IMR-90 (cell line): Measurements from ENCODE around the gene ARHGEF7. TPM values are rescaled to one million over a fixed set of nuclear protein-coding genes. Genes with fewer than 3 reads are reported as not detected.

Experiments used
- ATAC-seq: fragments of 200-7000 bp; cut with Tn5 transposase; 2 replicates; pipeline ENCODE4 v1.9.1; 2020; ENCODE audit warnings: low read depth, mild to moderate bottlenecking, moderate library complexity
- BruUV-seq: library from RNA; stranded (reverse); fragments of 400-500 nt; replicated peaks from 2 replicates; lab custom pipeline; 2021; lab: Mats Ljungman, UMichigan
- CTCF ChIA-PET: fragments of 300-600 bp; formaldehyde crosslinking; extraction: SDS; loops from one replicate; lab custom pipeline; 2021; ENCODE audit warnings: antibody characterized with exemption; lab: Yijun Ruan, JAX
- POLR2A ChIA-PET: fragments of 300-600 bp; sonication (Branson Sonifier 250); formaldehyde crosslinking; loops from one replicate; lab custom pipeline; 2022; ENCODE audit warnings: antibody characterized with exemption; ENCODE audit not compliant: unreplicated experiment; lab: Charles Lee
- DNase-seq: peaks from one replicate; pipeline ENCODE4 v3.0.0; 2013
- H2AFZ ChIP-seq: replicated peaks from 2 replicates; pipeline ENCODE3; 2013; ENCODE audit warnings: low read length, mild to moderate bottlenecking; ENCODE audit not compliant: poor library complexity
- H2AK5ac ChIP-seq: 2 replicates; pipeline ENCODE4 v1.6.1; 2013; ENCODE audit warnings: low read depth, low read length, inconsistent platforms
- H2AK9ac ChIP-seq: replicated peaks from 2 replicates; pipeline ENCODE3; 2013; ENCODE audit warnings: mild to moderate bottlenecking, low read depth, low read length, moderate library complexity; ENCODE audit not compliant: poor library complexity
- H2BK120ac ChIP-seq: 2 replicates; pipeline ENCODE4 v1.6.1; 2013; ENCODE audit warnings: low read depth, low read length, inconsistent platforms
- H2BK15ac ChIP-seq: 3 replicates; pipeline ENCODE4 v1.6.1; 2013; ENCODE audit warnings: low read depth, low read length, inconsistent platforms
- H2BK20ac ChIP-seq: 2 replicates; pipeline ENCODE4 v1.6.1; 2013; ENCODE audit warnings: low read depth, mild to moderate bottlenecking, inconsistent platforms, low read length, moderate library complexity
- H2BK5ac ChIP-seq: 2 replicates; pipeline ENCODE4 v1.6.1; 2013; ENCODE audit warnings: mild to moderate bottlenecking, low read depth, low read length, inconsistent platforms; ENCODE audit not compliant: poor library complexity, severe bottlenecking
- H3K14ac ChIP-seq: replicated peaks from 2 replicates; pipeline ENCODE4 v1.6.1; 2013; ENCODE audit warnings: low read depth, low read length, inconsistent platforms
- H3K18ac ChIP-seq: 2 replicates; pipeline ENCODE4 v1.6.1; 2013; ENCODE audit warnings: low read depth, low read length, control low read depth
- H3K23ac ChIP-seq: 2 replicates; pipeline ENCODE4 v1.6.1; 2013; ENCODE audit warnings: low read depth, low read length, inconsistent platforms
- H3K27ac ChIP-seq: 2 replicates; pipeline ENCODE4 v1.5.1; 2013; ENCODE audit warnings: mild to moderate bottlenecking, control low read depth, low read length; ENCODE audit not compliant: insufficient read depth
- H3K27me3 ChIP-seq: 2 replicates; pipeline ENCODE4 v1.6.1; 2013; ENCODE audit warnings: low read length; ENCODE audit not compliant: control insufficient read depth, insufficient read depth
- H3K36me3 ChIP-seq: 2 replicates; pipeline ENCODE4 v1.6.1; 2013; ENCODE audit warnings: low read length, mixed read lengths; ENCODE audit not compliant: control insufficient read depth, insufficient read depth
- H3K4ac ChIP-seq: 2 replicates; pipeline ENCODE4 v1.6.1; 2013; ENCODE audit warnings: low read depth, low read length, inconsistent platforms
- H3K4me1 ChIP-seq: 2 replicates; pipeline ENCODE4 v1.6.1; 2013; ENCODE audit warnings: low read length, mixed read lengths; ENCODE audit not compliant: control insufficient read depth, insufficient read depth
- H3K4me2 ChIP-seq: 2 replicates; pipeline ENCODE4 v1.6.1; 2013; ENCODE audit warnings: low read depth, mild to moderate bottlenecking, control low read depth, low read length, moderate library complexity
- H3K4me3 ChIP-seq: 2 replicates; pipeline ENCODE4 v1.5.1; 2013; ENCODE audit warnings: low read depth, mild to moderate bottlenecking, control low read depth, low read length, moderate library complexity; ENCODE audit not compliant: insufficient read depth
- H3K56ac ChIP-seq: 2 replicates; pipeline ENCODE4 v1.6.1; 2013; ENCODE audit warnings: low read length, inconsistent platforms; ENCODE audit not compliant: insufficient read depth; ENCODE audit errors: extremely low read depth
- H3K79me1 ChIP-seq, 2 experiments: 2 replicates each; pipeline ENCODE4 v1.6.1; 2013; ENCODE audit warnings: low read length in 2 of 2, inconsistent platforms in 1 of 2, low read depth in 1 of 2
- H3K9ac ChIP-seq: 2 replicates; pipeline ENCODE4 v1.6.1; 2013; ENCODE audit warnings: low read depth, low read length, control low read depth
- H3K9me1 ChIP-seq: 2 replicates; pipeline ENCODE4 v1.6.1; 2013; ENCODE audit warnings: low read length, inconsistent platforms; ENCODE audit not compliant: insufficient read depth
- H3K9me3 ChIP-seq: 2 replicates; pipeline ENCODE4 v1.6.1; 2013; ENCODE audit warnings: low read length; ENCODE audit not compliant: control insufficient read depth, insufficient read depth
- H4K20me1 ChIP-seq: 2 replicates; pipeline ENCODE4 v1.6.1; 2013; ENCODE audit warnings: low read length, inconsistent platforms; ENCODE audit not compliant: insufficient read depth
- H4K5ac ChIP-seq: 2 replicates; pipeline ENCODE4 v1.6.1; 2013; ENCODE audit warnings: mild to moderate bottlenecking, low read depth, low read length, control low read depth
- H4K8ac ChIP-seq, 2 experiments: 2 replicates each; pipeline ENCODE4 v1.6.1; 2013; ENCODE audit warnings: low read depth in 2 of 2, low read length in 2 of 2, control low read depth in 1 of 2, inconsistent platforms in 1 of 2
- H4K91ac ChIP-seq: 2 replicates; pipeline ENCODE4 v1.6.1; 2013; ENCODE audit warnings: low read depth, low read length, inconsistent platforms; ENCODE audit not compliant: insufficient read depth
- BHLHE40 ChIP-seq: fragments of 150-350 bp; IDR thresholded peaks from 2 replicates; pipeline ENCODE4 v1.6.1; 2016; ENCODE audit warnings: mild to moderate bottlenecking, low read depth, low read length
- CEBPB ChIP-seq: IDR thresholded peaks from 2 replicates; pipeline ENCODE4 v1.6.1; 2012; ENCODE audit warnings: low read depth, low read length, improper control_type of control experiment
- CHD1 ChIP-seq: IDR thresholded peaks from 2 replicates; pipeline ENCODE4 v1.6.1; 2012; ENCODE audit warnings: low read depth, low read length, improper control_type of control experiment
- CTCF ChIP-seq: conservative IDR thresholded peaks from 2 replicates; pipeline ENCODE4 v1.5.1; 2012; ENCODE audit warnings: mild to moderate bottlenecking, low read depth, low read length, improper control_type of control experiment
- FOS ChIP-seq: fragments of 150-350 bp; IDR thresholded peaks from 2 replicates; pipeline ENCODE4 v1.6.1; 2016; ENCODE audit warnings: low read depth, low read length
- MAFK ChIP-seq: IDR thresholded peaks from 2 replicates; pipeline ENCODE4 v1.6.1; 2012; ENCODE audit warnings: low read depth, low read length, improper control_type of control experiment
- MAZ ChIP-seq: IDR thresholded peaks from 2 replicates; pipeline ENCODE4 v1.6.1; 2012; ENCODE audit warnings: low read depth, mild to moderate bottlenecking, low read length, improper control_type of control experiment, moderate library complexity, borderline replicate concordance
- MXI1 ChIP-seq: IDR thresholded peaks from 2 replicates; pipeline ENCODE4 v1.6.1; 2012; ENCODE audit warnings: low read depth, mild to moderate bottlenecking, low read length, moderate library complexity, borderline replicate concordance
- NFE2L2 ChIP-seq: fragments of 150-350 bp; IDR thresholded peaks from 2 replicates; pipeline ENCODE4 v1.6.1; 2016; ENCODE audit warnings: low read depth, mild to moderate bottlenecking, low read length
- POLR2A ChIP-seq: IDR thresholded peaks from 2 replicates; pipeline ENCODE4 v1.6.1; 2012; ENCODE audit warnings: mild to moderate bottlenecking, low read depth, low read length
- RAD21 ChIP-seq: IDR thresholded peaks from 2 replicates; pipeline ENCODE4 v1.6.1; 2012; ENCODE audit warnings: low read length, improper control_type of control experiment
- RCOR1 ChIP-seq: IDR thresholded peaks from 2 replicates; pipeline ENCODE4 v1.6.1; 2012; ENCODE audit warnings: mild to moderate bottlenecking, low read length, improper control_type of control experiment; ENCODE audit not compliant: insufficient replicate concordance
- RFX5 ChIP-seq: IDR thresholded peaks from 2 replicates; pipeline ENCODE4 v1.8.0; 2012; ENCODE audit warnings: low read depth, mild to moderate bottlenecking, low read length, moderate library complexity
- SMC3 ChIP-seq: fragments of 150-350 bp; IDR thresholded peaks from 2 replicates; pipeline ENCODE4 v1.6.1; 2016; ENCODE audit warnings: low read depth, mild to moderate bottlenecking, antibody characterized with exemption, low read length, moderate library complexity
- whole genome bisulfite sequencing, 2 experiments: methylation state at CpG; one replicate each; pipeline versions ENCODE4 v1.1.5 to v1.1.7; 2013; ENCODE audit warnings: missing lambda C conversion rate in 2 of 2; ENCODE audit not compliant: insufficient read length in 1 of 2; ENCODE audit errors: extremely low coverage in 2 of 2; 5-methylcytosine and 5-hydroxymethylcytosine counted together
- dilution Hi-C: fragments of 300-500 bp; cut with HindIII; formaldehyde crosslinking; loops from one replicate; pipeline ENCODE4 v1.14.3; 2018; ENCODE audit warnings: low sequenced_read_pairs; ENCODE audit not compliant: unreplicated experiment
- in situ Hi-C: fragments of 300-500 bp; cut with MboI; formaldehyde crosslinking; loops from 3 replicates; pipeline ENCODE4 v1.14.3; 2019; ENCODE audit warnings: low sequenced_read_pairs, inconsistent platforms, mixed read lengths
- intact Hi-C: fragments of 100-400 bp; cut with micrococcal nuclease; formaldehyde crosslinking; loops from 2 replicates; pipeline ENCODE4 v1.10.0; 2022
- polyA plus RNA-seq, 3 experiments: library from polyadenylated mRNA; depleted of rRNA; stranded (reverse); fragments of >200 nt; gene quantifications; 2 replicates each; pipeline ENCODE4 v1.2.3, GENCODE V29; 2012; ENCODE audit warnings: low replicate concordance in 1 of 3
- total RNA-seq: library from RNA; depleted of rRNA; stranded (reverse); fragments of >200 nt; gene quantifications from 2 replicates; pipeline ENCODE4 v1.2.3, GENCODE V29; 2012
- TF ChIP-seq, protein P1 (sequence below): fragments of 150-350 bp; IDR thresholded peaks from 2 replicates; pipeline ENCODE4 v1.6.1; 2016; ENCODE audit warnings: low read depth, mild to moderate bottlenecking, low read length, moderate library complexity, borderline replicate concordance
- TF ChIP-seq, protein P2 (sequence below): fragments of 150-350 bp; IDR thresholded peaks from 2 replicates; pipeline ENCODE4 v1.6.1; 2017; ENCODE audit warnings: mild to moderate bottlenecking, antibody characterized with exemption, low read length, low read depth

The ARHGEF7 gene
- total and polyA plus RNA-seq, 2 of the 4 experiments (the other 2 are of a cell fraction) = 32.9 to 59.0 TPM

DNA sequence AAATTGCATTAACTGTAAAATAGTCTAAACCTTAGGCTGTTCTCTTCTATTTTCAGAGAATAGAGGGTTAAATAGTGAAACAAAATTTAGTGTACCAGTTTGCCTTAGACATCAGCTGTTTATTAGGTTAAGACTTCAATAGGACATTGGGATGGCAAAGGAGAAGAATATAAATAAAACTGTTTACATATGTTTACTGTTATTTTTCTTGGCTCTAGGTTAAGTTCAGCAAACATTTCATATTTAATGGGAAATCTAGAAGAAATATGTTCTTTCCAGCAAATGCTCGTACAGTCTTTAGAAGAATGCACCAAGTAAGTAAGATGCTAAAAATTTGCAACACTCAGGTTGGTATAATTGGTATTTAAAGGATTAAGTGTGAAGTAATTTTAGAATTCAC is 128.9 kb downstream of the ARHGEF7 start:
- H2BK5ac ChIP-seq = no peak overlapping the region
- ChIA-PET CTCF (no interaction called here), POLR2A (no interaction called here)
- H3K4ac ChIP-seq = no peak overlapping the region
- no peak overlapping the region for H3K14ac ChIP-seq
- peaks cover 27 to 54% of the 10 kb centered on the region in 2 experiments for H3K79me1 ChIP-seq
- no CpG with 5 or more reads among the region's 1 CpG for WGBS, 2 experiments
- H3K4me3 ChIP-seq = no peak overlapping the region
- H3K4me1 ChIP-seq = no peaks in the 10 kb centered on the region
- no peak overlapping the region for H3K18ac ChIP-seq
- no peak overlapping the region for H3K56ac ChIP-seq
- H3K27me3 ChIP-seq = no peaks in the 10 kb centered on the region
- H3K23ac ChIP-seq = no peak overlapping the region
- no peak overlapping the region for H2AFZ ChIP-seq
- dilution Hi-C loops (no loop called here), intact Hi-C loops (no loop called here), in situ Hi-C loops (no loop called here)
- H3K36me3 ChIP-seq = peaks cover 31% of the 10 kb centered on the region
- no peak overlapping the region for H3K9ac ChIP-seq
- H2BK15ac ChIP-seq = no peak overlapping the region
- H4K91ac ChIP-seq = no peak overlapping the region
- H4K20me1 ChIP-seq = no peaks in the 10 kb centered on the region; the same call in 1 of the 2 replicates
- H2BK20ac ChIP-seq = no peak overlapping the region
- no peak overlapping the region for H4K5ac ChIP-seq
- ATAC-seq (no peak), DNase-seq (no peak)
- no peak for TF ChIP-seq RCOR1
- TF ChIP-seq RAD21 = no peak
- TF ChIP-seq CTCF = no peak
- TF ChIP-seq, protein P1, sequence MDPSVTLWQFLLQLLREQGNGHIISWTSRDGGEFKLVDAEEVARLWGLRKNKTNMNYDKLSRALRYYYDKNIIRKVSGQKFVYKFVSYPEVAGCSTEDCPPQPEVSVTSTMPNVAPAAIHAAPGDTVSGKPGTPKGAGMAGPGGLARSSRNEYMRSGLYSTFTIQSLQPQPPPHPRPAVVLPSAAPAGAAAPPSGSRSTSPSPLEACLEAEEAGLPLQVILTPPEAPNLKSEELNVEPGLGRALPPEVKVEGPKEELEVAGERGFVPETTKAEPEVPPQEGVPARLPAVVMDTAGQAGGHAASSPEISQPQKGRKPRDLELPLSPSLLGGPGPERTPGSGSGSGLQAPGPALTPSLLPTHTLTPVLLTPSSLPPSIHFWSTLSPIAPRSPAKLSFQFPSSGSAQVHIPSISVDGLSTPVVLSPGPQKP = no peak
- TF ChIP-seq FOS = no peak
- TF ChIP-seq, protein P2, sequence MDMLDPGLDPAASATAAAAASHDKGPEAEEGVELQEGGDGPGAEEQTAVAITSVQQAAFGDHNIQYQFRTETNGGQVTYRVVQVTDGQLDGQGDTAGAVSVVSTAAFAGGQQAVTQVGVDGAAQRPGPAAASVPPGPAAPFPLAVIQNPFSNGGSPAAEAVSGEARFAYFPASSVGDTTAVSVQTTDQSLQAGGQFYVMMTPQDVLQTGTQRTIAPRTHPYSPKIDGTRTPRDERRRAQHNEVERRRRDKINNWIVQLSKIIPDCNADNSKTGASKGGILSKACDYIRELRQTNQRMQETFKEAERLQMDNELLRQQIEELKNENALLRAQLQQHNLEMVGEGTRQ = no peak
- no peak for TF ChIP-seq BHLHE40
- TF ChIP-seq RFX5 = no peak
- TF ChIP-seq CHD1 = no peak
- no peak for TF ChIP-seq CEBPB
- TF ChIP-seq NFE2L2 = no peak
- no peak for TF ChIP-seq MAFK
- TF ChIP-seq SMC3 = no peak
- no peak for TF ChIP-seq MXI1
- TF ChIP-seq POLR2A = no peak
- no peak for TF ChIP-seq MAZ
- BruUV-seq = no TSS peak
- no peak overlapping the region for H2AK9ac ChIP-seq
- H3K9me1 ChIP-seq = peaks cover 2% of the 10 kb centered on the region; the same call in 1 of the 2 replicates
- no peak overlapping the region for H3K4me2 ChIP-seq
- H4K8ac ChIP-seq = no peak overlapping the region
- H2BK120ac ChIP-seq = no peak overlapping the region
- no peak overlapping the region for H3K27ac ChIP-seq
- H2AK5ac ChIP-seq = no peak overlapping the region
- H3K9me3 ChIP-seq = no peaks in the 10 kb centered on the region
